ENCODE measurements around the gene ANKRD34A. TPM values are rescaled to one million over a fixed set of nuclear protein-coding genes. Genes with fewer than 3 reads are reported as not detected.

The ANKRD34A gene
- total RNA-seq, 1 donor from 2014 or later = 1.7 TPM

- no peak for DNase-seq (ENCODE audit: extremely low spot score in 2 of 2)
- intact Hi-C loops (cut with DNase I) = no loop called here
Observed at GRCh38 chr1:146007489-146008133, 43.2 kb upstream of the ANKRD34A start.

GRCh38 chr1:146001709-146002108 is 37.3 kb upstream of the ANKRD34A start:
- TF ChIP-seq CTCF (IDR thresholded peaks at IDR 0.05) (no peak), POLR2AphosphoS5 (IDR thresholded peaks at IDR 0.05; ENCODE audit: insufficient read depth in 1 of 2, low read depth in 1 of 2) (no peak), POLR2A (IDR thresholded peaks at IDR 0.05) (no peak)
- Histone ChIP-seq H3K4me1 (peaks cover 65% of the 10 kb centered on the region), H3K27ac (peak overlapping the region; percentile 96), H3K9me3 (no peaks in the 10 kb centered on the region), H3K36me3 (no peaks in the 10 kb centered on the region), H3K4me3 (no peak overlapping the region), H3K27me3 (no peaks in the 10 kb centered on the region)
- intact Hi-C loops (cut with DNase I) = no loop called here
- no peak for DNase-seq (ENCODE audit: extremely low spot score in 2 of 2)

More at GRCh38 chr1:146007489-146008133, 43.2 kb upstream of the ANKRD34A start:
- H3K36me3 ChIP-seq = no peaks in the 10 kb centered on the region
- H3K4me3 ChIP-seq = no peak overlapping the region
- TF ChIP-seq POLR2AphosphoS5 (IDR thresholded peaks at IDR 0.05; ENCODE audit: insufficient read depth in 1 of 2, low read depth in 1 of 2) (no peak), CTCF (IDR thresholded peaks at IDR 0.05) (no peak), POLR2A (IDR thresholded peaks at IDR 0.05) (no peak)
- H3K9me3 ChIP-seq = no peaks in the 10 kb centered on the region
- peak overlapping the region; percentile 82 for H3K27ac ChIP-seq
- H3K27me3 ChIP-seq = no peaks in the 10 kb centered on the region
- H3K4me1 ChIP-seq = peaks cover 19% of the 10 kb centered on the region

- intact Hi-C loops (cut with DNase I) = loop anchor here (5.0 kb wide), 1 partner anchor 38 kb away; no protein-coding TSS in a partner anchor
Observed at GRCh38 chr1:145999321-146000024, 35.1 kb upstream of the ANKRD34A start.

GRCh38 chr1:145997718-145998023 is 33.3 kb upstream of the ANKRD34A start:
- Histone ChIP-seq H3K27ac (peak overlapping the region; percentile 96), H3K36me3 (peaks cover 19 to 32% of the 10 kb centered on the region in 2 donors), H3K27me3 (no peaks in the 10 kb centered on the region), H3K4me3 (peak overlapping the region; percentile 83 to 89), H3K4me1 (peaks cover 60% of the 10 kb centered on the region), H3K9me3 (no peaks in the 10 kb centered on the region)
- DNase-seq (ENCODE audit: extremely low spot score in 2 of 2) = no peak
- TF ChIP-seq CTCF (IDR thresholded peaks at IDR 0.05) (no peak), POLR2A (IDR thresholded peaks at IDR 0.05) (no peak), POLR2AphosphoS5 (IDR thresholded peaks at IDR 0.05; ENCODE audit: insufficient read depth in 1 of 2, low read depth in 1 of 2) (no peak)
- intact Hi-C loops (cut with DNase I) = loop anchor here (2.0 to 5.0 kb wide), 2 partner anchors 19 to 40 kb away; no protein-coding TSS in a partner anchor

More at GRCh38 chr1:145999321-146000024, 35.1 kb upstream of the ANKRD34A start:
- H3K9me3 ChIP-seq = no peaks in the 10 kb centered on the region
- no peaks in the 10 kb centered on the region for H3K27me3 ChIP-seq
- H3K4me3 ChIP-seq = peak overlapping the region; percentile 83 to 89
- peak in 1 of 2 donors; percentile 35 for TF ChIP-seq POLR2A (IDR thresholded peaks at IDR 0.05)
- TF ChIP-seq POLR2AphosphoS5 (IDR thresholded peaks at IDR 0.05; ENCODE audit: insufficient read depth in 1 of 2, low read depth in 1 of 2) = peak in 1 of 2 donors; percentile 84
- TF ChIP-seq CTCF (IDR thresholded peaks at IDR 0.05) = no peak
- H3K27ac ChIP-seq = peak overlapping the region; percentile 96
- H3K36me3 ChIP-seq = peaks cover 3 to 14% of the 10 kb centered on the region in 2 donors
- DNase-seq (ENCODE audit: extremely low spot score in 2 of 2) = no peak
- peaks cover 48% of the 10 kb centered on the region for H3K4me1 ChIP-seq

Measured in vagina (tissue), 2 donors.